ENCODE measurements around the gene GMCL1.

DNA sequence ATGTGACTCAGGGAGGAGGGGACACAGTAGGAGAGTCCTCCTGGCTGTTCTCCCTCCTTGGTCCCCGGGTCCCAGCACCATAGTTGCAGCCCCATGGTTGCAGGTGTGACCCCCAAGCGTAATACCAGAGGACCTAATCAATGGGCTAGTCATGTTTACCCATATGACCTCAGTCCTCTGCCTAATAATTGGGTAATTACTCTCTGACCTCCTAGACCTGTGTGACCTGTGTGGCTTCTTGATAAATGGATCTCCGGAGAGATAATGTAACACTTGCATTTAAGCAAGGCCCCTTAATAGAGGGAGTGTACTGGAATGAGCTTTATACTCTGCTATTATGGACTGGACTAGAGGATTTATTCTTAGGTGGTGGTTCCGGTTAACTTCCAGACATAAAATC is 32.2 kb upstream of the GMCL1 start:
- TF ChIP-seq, protein P1, sequence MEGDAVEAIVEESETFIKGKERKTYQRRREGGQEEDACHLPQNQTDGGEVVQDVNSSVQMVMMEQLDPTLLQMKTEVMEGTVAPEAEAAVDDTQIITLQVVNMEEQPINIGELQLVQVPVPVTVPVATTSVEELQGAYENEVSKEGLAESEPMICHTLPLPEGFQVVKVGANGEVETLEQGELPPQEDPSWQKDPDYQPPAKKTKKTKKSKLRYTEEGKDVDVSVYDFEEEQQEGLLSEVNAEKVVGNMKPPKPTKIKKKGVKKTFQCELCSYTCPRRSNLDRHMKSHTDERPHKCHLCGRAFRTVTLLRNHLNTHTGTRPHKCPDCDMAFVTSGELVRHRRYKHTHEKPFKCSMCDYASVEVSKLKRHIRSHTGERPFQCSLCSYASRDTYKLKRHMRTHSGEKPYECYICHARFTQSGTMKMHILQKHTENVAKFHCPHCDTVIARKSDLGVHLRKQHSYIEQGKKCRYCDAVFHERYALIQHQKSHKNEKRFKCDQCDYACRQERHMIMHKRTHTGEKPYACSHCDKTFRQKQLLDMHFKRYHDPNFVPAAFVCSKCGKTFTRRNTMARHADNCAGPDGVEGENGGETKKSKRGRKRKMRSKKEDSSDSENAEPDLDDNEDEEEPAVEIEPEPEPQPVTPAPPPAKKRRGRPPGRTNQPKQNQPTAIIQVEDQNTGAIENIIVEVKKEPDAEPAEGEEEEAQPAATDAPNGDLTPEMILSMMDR (conservative IDR thresholded peaks at IDR 0.05), result no peak
- TF ChIP-seq EZH2 (IDR thresholded peaks at IDR 0.05; ENCODE audit: low read depth), result no peak

All from PC-9 (cell line).